ENCODE measurements around the gene CMIP.
A peak's percentile ranks its signal among the peaks of the same experiment; 100 is the strongest.
"Not testable (repeated sequence)": the region's sequence is repeated elsewhere in the genome, so short reads cannot be mapped to it uniquely, and the experiment has no call there.

Gene CMIP

DNA sequence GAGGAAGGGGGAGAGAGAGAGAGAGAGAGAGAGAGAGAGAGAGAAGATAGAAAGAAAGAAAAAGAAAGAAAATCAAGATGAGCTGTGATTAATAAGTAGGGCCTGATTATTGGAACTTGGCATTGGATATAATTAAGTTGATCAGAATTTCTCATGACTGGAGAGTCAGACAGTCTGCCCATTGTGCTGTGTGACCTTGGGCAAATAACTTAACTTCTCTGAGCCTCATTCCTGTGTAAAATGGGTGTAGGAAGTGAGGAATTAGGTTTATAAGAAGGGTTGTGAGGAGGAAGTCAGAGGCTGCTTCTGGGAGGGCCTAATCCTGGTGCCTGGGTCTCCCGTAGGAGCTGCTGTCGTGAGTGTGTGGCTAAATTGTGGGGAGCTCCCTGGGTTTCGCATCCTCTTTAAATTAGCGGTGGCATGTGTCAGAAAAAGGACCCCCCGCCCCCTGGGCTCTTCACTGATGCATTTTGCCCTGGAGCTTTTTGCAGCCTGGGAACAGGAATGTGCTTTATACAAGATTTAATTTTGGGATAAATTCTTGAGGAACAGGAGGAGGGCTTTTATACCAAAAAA is 76.0 kb downstream of the CMIP start:
- no peak for DNase-seq

DNA sequence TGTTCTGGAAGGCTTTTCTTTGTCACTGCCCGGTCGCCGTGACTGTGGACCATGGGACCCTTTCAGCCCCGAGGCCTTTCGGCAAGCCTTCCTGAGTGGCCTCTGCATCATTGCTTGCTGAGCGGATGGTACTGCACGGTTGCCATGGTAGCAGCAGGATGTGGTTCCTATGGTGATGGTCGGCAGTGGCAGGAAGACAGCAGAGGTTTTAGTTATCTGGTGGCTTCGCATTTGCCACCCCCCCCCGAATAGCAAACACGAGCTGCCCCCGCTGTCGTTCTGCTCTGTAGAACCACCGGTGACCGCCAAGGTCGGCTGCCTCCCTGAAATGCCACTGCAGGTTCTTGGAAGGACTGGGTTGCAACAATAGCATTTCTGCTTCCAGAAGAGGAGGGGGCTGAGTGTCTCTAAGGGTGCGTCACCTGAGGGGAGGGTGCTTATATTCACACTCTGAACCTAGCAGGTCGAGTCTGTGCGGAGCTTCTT is 76.6 kb downstream of the CMIP start:
- DNase-seq, result no peak

DNA sequence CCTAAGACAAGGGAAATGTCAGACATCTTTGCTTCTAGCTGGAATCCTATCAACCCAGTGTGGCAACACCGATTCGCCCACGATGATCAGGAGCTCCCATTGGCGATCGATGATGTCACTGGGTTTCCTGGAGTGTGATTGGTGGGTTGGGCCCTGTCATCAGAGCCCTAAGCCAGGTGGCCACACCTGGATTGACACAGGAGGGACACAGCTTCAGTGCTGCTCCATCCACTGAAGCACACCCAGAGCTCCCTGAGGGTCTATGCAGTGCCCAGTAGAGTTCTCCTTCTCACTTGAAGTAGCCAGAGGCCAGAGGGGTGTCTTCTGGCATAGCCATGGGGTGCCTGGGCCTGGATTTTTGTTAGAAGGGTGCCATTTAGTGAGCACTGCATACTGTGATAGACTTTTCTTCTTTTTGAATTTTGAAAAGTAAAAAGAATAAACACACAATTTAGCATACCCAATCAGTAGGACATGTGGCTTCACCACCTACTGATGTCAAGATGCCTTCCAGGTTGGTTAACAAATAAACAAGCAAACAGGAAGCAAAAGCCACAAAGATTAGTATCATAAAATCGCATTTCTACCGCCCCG is 77.6 kb downstream of the CMIP start:
- DNase-seq, result peak in 1 of 2 experiments; percentile 15

DNA sequence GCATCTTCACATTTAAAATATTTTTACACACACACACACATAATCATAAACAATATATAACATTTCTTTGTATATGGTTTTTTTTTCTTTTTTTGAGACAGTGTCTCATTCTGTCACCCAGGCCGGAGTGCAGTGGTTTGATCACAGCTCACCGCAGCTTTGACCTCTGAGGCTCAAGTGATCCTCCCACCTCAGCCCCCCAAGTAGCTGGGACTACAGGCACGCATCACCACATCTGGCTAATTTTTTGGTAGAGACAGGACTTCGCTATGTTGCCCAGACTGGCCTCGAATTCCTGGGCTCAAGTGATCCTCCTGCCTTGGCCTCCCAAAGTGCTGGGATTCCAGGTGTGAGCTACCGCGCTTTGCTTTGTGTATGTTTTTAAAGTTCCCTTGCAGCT is 78.2 kb downstream of the CMIP start:
- not testable (repeated sequence) for DNase-seq

DNA sequence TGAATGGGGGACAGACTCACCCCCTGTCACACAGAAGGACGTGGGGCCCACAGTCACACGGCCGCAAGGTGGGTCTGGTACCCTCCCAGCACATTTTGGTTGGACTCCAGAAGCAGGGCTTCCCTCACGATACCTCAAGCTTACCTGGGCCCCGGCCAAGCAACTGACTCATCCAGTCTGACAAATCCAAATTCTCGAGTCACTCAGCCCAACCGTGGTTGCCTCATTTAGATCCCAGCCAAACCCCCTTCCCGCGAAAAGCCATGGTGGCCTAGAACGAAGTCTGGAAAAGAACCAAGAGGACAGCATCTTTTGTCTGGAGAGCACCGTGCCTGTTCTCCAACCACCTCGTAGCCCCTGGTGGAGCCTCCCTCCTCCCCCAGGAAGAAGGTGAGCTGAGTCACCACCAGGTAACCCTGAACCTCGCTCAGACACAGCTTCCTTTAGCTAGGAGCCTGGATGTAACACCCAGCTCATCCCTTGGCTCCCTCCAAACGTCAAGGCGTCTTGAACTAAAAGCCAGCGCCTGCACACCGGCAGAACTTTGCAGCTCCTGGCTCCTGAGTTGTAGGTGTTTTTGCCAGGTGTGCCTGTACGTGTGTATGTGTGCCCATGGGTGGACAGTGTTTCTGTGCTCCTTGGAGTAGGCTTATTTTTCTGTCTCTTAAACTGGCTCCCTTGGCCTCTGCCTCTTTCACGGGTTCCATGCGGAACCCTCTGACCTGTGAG is 78.9 kb downstream of the CMIP start:
- DNase-seq, result no peak

DNA sequence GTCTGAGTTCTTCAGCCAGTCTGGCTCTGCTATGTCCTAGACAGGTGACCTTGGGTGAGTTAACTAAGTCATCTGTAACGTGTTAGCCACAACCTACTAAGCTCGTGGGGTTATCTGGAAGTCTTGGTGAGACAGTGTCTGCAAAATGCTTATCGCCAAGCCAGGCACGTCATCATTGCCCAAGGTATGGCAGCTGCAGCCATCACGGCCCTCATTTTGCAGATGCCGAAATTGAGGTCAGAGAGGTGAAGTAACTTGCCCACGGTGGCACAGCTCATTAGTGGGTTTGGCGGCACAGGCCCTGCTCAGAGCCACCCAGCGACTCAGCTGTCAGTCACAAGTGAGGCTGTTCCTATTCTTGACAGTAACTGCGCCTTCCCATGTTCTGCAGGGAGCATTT is 79.8 kb downstream of the CMIP start:
- DNase-seq, result no peak

DNA sequence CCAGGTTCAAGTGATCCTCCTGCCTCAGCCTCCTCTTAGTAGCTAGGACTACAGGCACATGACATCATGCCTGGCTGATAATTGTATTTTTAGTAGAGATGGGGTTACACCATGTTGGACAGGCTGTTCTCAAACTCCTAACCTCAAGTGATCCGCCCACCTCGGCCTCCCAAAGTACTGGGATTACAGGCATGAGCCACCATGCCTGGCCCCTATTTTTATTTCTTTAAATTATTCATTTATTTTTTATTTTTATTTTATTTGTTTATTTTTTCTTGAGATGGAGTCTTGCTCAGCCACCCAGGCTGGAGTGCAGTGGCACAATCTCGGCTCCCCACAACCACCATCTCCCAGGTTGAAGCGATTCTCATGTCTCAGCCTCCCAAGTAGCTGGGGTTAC is 80.3 kb downstream of the CMIP start:
- not testable (repeated sequence) for DNase-seq

DNA sequence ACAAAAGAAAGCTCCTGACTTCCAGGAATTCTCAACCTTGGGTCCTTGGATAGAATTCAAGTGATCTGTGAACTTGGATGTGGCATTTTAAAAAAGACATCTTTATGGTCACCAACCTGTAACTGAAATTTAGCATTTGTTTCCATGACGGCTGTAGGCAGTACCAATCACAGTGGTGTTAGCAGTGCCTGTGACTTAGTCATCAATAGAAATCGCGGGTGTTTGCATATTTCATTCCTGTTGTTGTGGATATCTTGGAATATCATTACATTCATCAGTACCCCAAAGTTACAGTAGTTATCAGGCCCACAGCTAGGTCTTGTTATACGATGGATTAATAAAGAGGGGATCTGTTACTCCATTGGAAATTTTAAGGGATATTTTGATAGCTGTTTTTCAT is 81.6 kb downstream of the CMIP start:
- no peak for DNase-seq

DNA sequence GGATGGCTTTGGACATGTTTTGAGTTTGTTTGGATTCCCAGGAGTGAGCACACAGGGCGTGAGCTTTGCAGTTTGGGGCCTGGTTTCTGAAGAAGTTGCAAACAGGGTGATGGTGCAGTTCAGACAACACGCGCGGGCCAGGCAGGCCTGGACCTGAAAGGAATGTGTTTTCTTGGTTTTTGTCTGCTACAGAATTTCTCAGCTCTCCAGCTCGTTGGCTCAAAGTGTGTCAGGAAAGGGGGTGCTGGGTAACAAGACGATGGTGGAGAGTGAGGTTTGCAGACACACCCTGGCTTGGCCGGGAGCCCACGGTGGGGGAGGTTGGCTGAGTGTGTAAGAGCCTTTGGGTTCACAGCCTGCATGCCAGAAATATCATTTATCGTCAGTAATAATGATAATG is 82.3 kb downstream of the CMIP start:
- DNase-seq, result no peak

DNA sequence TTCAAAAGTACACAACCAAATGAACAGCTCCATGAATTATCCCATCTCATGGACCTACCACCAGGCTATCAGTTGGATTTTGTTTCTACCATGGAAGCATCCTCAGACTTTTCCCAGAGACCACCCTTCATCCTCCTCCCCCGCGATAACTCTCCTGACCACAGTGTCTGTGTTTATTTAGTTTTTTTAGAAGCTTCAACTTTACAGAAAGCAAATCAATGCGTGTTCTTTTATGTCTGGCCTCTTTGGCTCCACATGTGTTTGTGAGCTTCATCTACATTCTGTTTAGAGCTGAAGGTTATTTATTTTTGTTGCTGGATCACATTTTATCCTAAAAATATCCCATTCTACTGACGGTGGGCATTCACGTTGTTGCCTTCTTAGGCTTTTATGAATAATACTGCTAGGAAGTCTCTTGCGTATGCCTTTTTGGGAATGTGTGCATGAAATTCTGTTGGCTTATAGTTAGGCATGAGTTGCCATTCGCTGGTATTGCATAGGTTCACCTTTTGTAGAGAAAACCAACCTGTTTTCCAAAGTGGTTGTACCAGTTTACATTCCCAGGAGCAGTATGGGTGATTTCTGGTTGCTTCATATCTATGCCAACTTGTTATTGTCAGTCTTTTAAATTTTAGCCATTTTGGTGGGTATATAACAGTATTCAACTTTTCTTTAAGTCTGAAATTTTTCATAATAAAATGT is 83.0 kb downstream of the CMIP start:
- no peak for DNase-seq

DNA sequence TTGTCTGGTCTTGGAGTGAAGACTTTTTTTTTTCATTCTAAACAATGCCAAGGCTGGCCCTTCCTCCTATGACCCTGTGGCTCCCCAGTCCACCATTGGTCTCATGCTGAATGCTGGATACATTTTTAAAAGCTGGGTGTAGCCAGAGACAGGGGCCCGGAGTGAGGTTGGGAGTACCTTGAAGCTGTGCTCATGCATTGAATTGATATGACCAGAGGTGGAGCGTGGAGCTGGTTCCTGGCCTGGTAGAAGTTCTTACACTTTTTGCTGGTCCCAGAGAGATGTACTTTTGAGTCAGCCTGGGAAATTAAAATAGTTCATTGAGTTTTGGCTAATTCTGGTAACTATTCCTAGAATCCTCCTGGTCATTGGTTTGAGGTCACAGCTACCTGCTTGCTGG is 83.6 kb downstream of the CMIP start:
- DNase-seq, result no peak

DNA sequence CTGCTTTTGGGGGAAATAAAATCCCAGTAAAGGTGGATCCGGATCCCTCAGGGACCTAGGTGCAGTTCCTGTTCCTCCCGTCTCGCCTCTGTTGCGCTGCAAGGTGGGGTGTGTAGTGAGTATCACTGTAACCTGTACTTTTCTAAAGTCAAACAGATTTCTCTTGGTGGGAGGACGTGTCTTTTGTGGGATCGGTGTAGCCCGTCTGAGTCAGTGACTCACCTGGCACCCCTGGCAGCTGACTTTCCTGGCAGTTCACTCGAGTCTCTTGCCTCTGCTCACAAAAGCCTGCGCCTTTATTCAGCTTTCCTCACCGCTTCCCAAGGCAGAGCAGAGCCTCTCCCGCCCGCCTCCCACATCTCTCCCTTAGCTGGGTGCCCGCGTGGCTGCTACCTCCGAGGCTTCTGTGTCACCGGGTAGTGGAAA is 85.7 kb downstream of the CMIP start:
- DNase-seq, result no peak

DNA sequence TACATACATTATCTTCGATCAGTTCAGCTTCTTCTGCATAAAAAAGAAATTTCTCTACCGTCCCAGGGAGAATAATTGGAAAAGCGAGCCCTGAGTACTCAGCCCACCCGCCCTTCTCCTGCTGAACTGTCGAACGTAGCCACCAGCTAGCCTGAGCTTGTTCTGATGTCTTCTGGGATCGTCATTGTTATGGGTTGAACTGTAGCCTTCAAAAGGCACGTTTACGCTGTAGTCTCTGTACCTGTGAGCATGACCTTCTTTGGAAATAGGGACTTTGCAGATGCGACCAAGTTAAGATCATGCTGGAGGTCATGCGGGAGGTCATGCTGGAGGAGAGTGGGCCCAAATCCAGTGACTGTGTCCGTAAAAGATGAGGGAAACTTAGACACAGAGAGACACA is 86.2 kb downstream of the CMIP start:
- no peak for DNase-seq

DNA sequence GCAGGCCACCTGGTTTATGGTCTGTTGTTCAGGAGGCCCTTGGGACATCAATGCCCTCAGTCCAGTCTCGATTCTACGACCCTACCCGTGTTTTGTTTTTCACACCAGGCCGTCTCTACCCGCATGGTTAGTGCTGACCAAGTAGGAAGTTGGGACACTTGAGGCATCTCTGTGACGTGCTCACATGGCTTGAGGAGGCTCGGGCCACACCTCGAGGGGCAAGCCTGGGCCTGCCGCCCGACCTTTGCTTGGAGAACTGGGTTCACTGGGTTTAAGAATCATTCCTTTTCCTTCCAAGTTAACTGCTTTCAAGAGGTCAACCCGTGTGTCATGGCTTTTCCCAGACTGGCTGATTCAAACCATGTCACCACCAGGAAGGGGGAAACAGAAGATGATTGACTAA is 86.8 kb downstream of the CMIP start:
- DNase-seq, result no peak

DNA sequence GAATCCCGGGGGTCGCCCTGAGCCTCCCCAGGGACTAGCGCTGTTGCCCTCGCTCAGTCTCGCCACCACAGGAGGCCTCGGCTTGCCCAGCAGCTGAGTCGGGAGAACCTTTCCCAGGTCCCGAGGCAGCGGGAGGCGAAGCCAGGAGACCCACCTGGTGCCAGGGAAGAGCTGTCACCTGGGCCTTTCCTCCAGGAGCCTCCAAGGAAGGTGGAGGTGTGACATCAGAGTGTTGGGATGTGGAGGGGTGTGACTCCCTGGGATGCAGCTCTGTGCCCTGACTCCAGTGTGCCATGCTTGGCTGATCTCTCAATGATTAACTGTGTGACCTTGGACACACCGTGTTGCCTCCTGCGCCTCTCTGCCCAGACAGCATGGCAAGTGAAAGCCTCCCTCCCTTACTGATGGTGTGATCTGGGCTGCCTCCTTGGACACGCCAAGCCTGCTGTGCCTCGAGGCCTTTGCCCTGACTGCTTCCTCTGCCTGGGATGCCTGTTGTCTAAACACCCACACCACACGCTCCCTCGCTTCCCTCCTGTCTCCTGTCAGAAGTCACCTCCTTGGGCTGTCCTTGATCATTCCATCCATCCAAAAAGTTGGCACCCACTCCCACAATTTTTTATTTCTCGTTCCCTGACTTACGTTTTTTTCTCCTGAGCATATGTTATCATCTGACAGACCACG is 88.0 kb downstream of the CMIP start:
- DNase-seq, result no peak

DNA sequence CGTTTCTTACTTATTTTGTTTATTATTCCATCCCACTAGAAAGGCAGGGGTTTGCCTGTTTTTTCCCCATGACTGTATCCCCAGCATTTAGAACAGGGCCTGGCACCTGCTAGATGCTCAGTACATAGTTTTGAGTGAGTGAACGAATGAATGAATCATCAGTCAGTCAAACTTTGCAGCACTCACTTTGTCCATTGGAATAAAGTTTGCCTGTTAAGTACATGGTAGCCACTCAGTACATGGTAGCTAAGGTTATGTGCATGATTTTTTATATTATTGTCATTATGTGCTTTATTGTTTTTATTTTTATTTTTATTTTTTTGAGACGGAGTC is 88.5 kb downstream of the CMIP start:
- no peak for DNase-seq

DNA sequence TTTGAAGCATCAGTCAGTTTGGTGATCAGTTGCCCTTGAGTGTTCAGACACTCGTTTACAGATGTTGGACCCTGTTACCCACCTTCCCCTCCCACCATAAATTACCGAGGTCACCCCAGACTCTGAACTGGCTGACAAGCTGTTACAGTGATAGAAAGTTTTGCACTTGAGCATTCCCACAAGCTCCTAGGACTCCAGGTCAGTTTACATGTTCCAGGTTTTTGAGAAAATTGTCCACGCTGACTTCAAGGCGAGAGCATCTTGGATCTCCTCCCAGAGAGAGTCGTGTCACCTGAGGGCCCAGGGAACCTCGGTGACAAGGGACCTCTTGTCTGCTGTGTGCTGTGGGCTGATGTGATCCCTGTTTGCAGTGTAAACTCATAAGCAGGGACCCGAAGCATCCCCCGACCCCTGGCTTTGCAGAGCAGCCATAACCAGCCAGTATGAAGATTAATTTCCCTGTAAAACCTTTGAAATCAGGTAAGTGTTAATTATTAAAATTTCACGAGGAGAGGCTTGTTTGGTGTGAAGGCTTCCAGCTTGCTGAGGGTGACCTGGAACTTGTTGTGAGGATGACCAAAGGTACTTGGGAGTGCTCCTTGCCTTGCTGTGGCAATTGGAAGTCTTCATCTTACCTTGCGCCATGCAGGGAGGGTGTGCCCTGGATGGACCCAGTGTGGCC is 91.2 kb downstream of the CMIP start:
- DNase-seq, result no peak

DNA sequence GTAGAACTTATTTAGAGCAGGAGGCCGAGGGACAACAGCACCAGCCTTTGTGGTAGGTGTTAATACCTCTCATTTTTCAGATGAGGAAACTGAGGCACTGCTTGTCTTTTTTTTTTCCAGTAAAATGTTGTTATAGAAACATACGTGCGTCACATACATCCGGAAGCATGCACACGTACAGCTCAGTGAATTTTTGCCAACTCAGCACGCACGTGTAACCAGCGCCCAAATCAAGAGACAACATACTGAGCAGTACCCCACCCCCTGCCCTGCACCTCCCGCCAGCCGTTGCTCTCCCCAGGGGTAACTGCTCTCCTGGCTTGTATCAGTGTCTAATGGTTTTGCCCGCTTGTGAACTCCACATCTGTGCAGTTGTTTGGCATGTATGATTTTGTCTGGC is 92.0 kb downstream of the CMIP start:
- no peak for DNase-seq

DNA sequence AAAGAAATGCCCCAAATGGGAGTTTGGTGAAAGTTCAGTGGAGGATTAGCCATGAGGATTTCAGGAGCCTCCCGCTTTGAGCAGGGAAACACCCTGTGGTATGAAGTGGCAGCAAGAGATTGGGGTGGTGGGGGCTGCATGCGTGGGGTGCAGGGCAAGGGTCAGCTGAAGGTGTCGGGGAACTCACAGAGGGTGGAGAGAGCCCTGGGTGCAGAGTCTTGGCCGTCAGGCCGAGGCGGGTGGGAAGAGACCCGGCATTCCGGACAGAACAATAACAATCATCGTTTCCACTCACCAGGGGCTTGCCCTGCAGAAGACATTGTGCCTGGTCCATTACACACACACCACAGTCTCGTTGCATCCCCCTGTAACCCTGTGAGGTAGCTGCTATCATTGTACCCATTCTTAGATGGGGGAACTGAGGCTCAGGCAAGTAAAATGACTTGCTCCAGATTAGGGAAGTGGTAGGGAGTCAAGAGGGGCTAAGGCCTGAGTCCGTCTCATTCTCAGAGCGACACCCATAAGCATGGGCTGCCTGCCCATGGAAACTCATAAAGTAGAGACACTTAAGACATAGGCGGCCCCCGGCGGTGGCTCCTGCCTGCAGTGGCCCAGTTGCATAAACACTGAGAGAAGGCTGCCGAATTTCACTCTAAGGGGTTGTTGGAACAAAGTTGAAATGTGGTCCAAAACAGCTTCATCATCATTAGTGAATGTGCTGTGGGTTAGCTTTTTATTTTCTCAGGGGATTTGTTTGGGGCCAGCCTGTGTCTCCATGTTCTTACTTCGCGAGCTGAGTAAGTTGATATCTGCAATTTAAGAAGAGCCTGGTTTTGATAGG is 93.3 kb downstream of the CMIP start:
- no peak for DNase-seq

DNA sequence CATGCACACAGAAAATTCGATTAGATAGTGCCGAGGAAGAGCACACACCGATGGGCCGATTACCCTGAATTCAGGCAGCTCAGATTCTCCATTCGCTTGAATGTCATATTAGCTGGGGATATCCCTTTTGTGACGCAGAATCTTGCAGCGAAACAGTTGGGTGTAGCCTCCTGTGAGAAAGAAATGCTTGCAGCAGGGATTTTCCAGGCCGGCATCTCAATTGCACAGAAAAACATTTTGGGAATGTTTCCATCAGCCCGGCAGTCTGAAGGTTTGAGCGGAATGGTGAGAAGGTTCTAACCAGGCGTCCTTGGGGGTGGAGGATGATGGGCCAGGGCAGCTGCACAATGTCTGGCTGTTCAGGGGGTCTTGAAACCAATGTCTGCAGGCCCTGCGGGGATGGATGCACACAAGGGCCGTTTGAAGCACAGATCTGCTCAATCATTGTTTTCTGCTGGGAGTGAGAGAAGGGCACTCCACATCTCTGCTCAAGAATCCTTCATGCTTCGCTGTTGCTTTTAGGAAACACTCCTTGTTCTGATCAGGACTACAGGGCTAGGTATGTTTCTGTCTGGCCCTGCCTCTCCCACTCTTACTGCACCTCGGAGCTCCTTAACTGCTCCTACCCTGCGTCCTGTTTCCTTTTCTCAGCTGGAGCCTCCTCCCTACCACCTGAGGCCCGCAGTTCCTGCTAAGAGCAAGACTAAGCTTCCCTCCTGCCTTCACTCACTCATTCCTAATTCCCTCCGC is 94.6 kb downstream of the CMIP start:
- no peak for DNase-seq

All from SW 1271 (cell line).